H7 (cell line): Measurements from ENCODE around the gene PBRM1. TPM values are rescaled to one million over a fixed set of nuclear protein-coding genes. Genes with fewer than 3 reads are reported as not detected.

Source experiments
- DNase-seq: peaks from one replicate; pipeline ENCODE4 v3.0.0; 2012
- H3K27me3 ChIP-seq: 2 replicates; pipeline ENCODE4 v1.6.0; 2011; ENCODE audit warnings: mild to moderate bottlenecking, low read length; ENCODE audit not compliant: control insufficient read depth, insufficient read depth
- H3K36me3 ChIP-seq: replicated peaks from 2 replicates; pipeline ENCODE4 v1.5.1; 2011; ENCODE audit warnings: low read length; ENCODE audit not compliant: control insufficient read depth, insufficient read depth
- H3K4me3 ChIP-seq: 2 replicates; pipeline ENCODE4 v1.5.1; 2011; ENCODE audit warnings: low read depth, mild to moderate bottlenecking, control low read depth, low read length, moderate library complexity; ENCODE audit not compliant: insufficient read depth
- total RNA-seq: library from RNA; depleted of rRNA; stranded (reverse); fragments of >200 nt; shearing (Covaris generic); gene quantifications from 2 replicates; pipeline ENCODE4 v1.2.3, GENCODE V29; 2014

Gene PBRM1
- total RNA-seq, 1 experiment from 2014 or later, result 29.1 TPM

DNA sequence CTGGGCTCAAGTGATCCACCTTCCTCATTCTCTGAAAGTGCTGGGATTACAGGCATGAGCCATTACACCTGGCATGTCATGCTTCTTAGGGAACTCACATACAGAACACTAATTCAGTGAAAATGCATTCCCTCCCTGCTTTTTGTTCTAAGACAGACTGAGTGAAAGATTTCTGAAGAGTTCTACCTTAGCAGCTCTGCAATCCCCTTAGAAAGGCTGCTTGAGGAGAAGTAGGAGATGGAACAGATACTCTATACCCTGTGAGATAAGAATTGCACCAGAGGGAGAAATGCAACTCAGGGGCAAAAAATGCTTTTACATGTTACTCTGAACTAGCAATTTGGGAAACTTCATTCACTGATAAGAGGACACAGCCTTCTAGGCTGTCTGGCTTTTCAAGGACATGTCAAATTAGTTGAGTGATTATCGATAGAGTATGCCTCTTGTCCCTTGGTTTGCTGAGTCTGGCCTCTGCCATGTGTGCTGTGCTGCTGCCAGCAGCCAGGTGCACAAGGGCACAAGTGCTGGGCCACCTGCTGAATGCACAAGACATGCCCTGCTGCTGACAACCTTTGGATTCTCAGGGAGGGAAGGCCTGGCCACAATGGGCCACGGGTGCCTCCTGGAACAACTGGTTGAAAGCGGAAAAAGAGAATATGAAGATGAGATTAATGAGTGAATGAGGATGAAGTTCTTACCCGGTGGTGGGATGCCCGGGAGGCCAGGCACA lies 131.5 kb downstream of the PBRM1 start:
- H3K4me3 ChIP-seq, result no peak overlapping the region
- H3K27me3 ChIP-seq, result no peaks in the 10 kb centered on the region
- H3K36me3 ChIP-seq, result peaks cover 2% of the 10 kb centered on the region
- DNase-seq, result no peak

DNA sequence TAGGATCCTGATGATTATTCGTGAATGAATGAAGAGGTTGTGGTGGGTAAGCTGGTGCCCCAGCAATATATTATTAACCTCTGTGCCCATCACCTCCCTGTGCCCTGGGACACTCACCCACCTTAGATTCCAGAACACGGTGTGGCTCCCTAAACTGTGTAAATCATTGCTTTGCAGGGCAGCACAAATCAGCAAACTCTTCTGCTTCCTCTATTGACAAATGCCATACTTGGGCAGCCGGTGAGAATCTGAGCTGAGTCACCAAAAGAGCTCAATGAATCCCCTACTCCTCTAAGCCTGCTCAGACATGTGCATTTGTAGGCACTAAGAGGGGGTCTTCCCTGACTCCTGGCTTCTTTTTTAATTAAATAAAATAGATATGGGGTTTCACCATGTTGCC lies 133.6 kb downstream of the PBRM1 start:
- H3K36me3 ChIP-seq, result peaks cover 5% of the 10 kb centered on the region
- H3K27me3 ChIP-seq, result no peaks in the 10 kb centered on the region
- H3K4me3 ChIP-seq, result no peak overlapping the region
- DNase-seq, result no peak

DNA sequence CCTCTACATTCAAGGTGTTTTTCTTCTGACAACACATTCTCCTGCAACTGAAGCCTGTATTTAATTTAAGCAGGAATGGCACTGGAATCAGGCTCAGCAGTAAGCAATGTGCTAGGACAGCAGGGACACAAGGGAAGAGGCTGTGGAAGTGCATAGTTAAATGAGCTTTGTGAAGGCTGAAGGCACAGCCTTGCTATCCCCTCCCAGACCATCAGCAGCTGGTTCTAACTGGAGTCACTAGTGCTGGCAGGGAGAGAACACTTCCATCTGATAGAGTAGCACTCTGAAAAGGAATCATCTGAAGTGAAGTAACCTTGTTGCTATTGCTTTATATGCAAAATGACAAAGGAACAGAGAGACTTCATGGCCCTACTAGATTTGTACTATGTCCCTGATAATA lies 134.6 kb downstream of the PBRM1 start:
- Histone ChIP-seq H3K4me3 (no peak overlapping the region), H3K27me3 (no peaks in the 10 kb centered on the region), H3K36me3 (peaks cover 5% of the 10 kb centered on the region)
- DNase-seq, result no peak

DNA sequence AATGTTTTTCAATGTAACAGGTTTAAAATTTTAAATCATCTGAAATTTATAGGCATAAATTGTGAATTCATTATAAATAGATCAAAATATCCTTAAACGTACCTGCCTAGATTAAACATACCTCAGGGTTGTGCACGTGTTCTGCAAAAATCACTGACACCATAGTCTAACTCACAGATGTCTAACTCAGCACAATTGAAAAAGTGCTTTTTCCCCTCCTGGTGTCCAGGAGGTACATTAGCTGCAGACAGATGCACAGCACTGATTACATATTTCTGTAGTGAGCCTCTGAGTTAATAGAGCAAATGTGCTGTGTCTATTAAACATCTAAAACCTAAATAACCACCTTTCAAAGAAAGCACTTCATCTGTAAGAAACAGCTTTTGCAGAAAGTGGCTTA lies 138.6 kb downstream of the PBRM1 start:
- DNase-seq, result no peak
- no peaks in the 10 kb centered on the region for H3K27me3 ChIP-seq
- H3K4me3 ChIP-seq, result no peak overlapping the region
- peaks cover 3% of the 10 kb centered on the region; the same call in 1 of the 2 replicates for H3K36me3 ChIP-seq

DNA sequence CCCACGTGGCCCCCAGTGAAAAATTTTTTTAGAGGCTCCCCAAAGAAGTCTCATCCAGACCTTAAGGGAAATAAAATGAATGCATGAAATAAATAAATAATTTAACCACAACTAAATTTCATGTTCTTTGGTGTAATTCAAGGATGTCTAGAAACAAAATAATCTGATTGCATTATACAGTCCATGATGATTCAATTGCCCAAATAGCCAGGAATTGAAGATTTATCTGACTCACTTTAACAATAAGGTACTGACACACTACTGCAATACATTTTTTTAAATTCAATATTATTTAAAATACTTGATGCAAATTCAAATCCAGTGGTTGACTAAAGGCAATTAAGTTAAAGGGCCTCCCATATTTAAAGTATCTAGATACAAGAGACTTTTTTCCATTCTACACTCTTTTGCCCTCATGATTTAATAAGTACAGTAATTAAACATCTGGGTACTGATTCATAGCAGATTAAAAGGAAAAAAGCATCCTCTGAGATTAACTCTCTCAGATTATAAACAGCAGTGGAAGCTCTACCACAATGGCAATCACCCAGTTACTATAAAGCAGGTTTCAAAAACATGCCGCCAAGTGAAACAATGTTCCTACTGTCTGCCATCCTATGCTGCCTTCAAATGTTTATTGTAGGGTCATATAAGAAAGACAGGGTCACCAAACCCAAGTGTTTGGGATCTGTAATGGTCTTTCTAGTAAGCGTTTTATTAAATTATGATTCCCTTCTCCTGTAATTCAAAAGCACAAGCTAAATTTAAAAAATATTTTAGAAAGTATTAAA lies 139.4 kb downstream of the PBRM1 start:
- no peak for DNase-seq
- Histone ChIP-seq H3K36me3 (peaks cover 3% of the 10 kb centered on the region; the same call in 1 of the 2 replicates), H3K4me3 (no peak overlapping the region), H3K27me3 (no peaks in the 10 kb centered on the region)

DNA sequence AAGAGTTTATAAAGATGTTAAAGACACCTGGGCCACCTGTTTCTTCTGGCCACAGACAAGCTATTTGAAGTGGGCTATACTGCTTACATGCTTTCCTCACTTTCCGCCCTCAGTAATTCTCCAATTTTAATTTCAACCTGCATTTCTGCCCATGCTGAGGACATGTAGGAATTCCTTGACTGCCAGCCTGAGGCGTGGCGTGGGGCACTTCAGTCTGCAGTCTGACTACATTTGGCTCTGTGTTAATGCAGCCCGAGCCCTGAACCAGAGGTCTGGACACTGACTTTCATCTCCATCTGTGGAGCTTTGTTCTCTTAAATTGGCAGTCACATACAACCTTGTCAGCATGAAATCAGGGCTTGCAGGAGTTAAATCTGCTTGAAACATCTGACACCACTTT lies 140.8 kb downstream of the PBRM1 start:
- Histone ChIP-seq H3K27me3 (no peaks in the 10 kb centered on the region), H3K4me3 (no peak overlapping the region), H3K36me3 (peaks cover 3% of the 10 kb centered on the region; the same call in 1 of the 2 replicates)
- no peak for DNase-seq

DNA sequence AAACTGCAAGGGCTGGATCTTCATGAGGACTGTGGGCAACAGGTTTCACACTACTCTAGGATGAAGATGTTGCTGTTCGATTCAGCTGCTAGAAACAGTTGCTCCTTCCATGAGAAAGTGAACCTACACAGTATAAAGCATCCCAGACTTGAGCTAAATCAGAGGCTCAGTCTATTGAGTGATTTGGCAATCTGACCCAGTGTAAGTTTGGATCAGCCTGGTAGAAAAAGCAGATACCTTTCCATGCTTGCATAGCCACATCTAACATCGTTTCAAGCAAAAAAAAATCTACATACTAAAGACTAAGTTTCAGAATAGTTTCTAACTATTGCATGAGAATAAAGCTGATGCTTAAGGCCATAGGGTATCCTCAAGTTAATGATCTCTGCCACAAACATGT lies 144.7 kb downstream of the PBRM1 start:
- Histone ChIP-seq H3K4me3 (no peak overlapping the region), H3K36me3 (no peaks in the 10 kb centered on the region; the same call in 1 of the 2 replicates), H3K27me3 (no peaks in the 10 kb centered on the region)
- DNase-seq, result no peak

DNA sequence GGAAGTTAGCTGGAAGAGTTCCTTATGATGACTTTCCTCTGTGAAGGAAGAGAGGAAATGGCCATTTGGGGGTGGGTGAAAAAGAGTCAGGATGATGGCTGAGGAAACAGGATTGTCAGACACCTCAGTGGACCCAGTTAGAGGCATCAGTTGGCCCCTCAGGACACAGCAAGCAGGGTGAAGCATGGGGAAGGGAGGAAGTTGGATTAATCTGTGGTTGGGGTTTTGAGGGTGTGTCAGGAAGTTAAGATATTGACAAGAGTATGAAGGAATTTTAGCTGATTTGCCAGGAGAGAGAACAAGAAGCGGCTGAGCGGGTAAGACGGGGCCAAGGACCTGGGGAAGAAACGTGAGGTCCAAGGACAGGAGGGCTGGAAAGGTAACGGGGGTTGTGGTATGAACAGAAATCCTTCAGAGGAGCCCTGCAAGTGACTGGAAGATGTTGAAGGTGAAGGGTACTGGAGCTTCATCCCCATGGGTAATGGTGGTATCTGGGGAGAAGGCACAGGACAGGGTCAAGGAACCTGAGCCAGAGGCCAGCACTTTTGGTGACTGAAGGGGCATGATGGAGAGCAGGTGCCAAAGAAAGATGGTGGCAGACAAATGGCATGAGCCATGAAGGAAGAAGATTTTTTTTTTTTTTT lies 146.6 kb downstream of the PBRM1 start:
- Histone ChIP-seq H3K36me3 (no peaks in the 10 kb centered on the region; the same call in 1 of the 2 replicates), H3K4me3 (no peak overlapping the region), H3K27me3 (no peaks in the 10 kb centered on the region)
- DNase-seq, result no peak

DNA sequence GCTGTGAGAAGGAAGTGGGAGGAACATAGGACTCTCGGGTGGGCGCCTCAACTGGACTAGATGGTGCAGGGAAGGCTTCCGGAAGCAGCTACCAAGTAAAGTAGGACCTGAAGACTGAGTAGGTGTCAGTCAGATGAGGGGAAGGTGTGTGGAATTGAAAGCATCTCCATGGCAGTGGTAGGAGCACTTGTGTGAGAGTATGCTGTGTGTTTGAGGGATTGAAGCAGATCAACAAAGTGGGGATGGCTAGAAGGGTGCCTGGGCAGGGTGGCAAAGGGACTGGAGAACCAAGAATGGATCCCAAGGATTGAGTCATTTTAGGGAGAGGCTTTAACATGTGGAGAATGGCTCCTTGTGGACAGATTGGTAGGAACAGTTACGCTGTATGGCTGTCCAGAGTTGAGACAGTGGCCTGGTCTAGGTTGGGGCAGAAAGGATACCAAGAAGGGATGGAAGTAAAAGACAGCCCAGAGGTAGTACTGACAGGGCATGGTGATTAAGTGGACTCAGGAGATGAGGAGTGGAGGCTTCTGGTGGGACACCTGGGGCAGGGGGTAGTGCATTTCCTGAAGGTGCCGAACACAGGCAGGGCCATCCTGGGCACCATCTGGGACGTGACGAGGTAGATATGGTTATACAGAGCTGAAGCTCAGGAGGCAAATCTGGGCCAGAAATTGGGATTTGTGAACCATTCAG lies 147.8 kb downstream of the PBRM1 start:
- Histone ChIP-seq H3K27me3 (no peaks in the 10 kb centered on the region), H3K4me3 (peak overlapping the region; percentile 63; the same call in 1 of the 2 replicates), H3K36me3 (no peaks in the 10 kb centered on the region; the same call in 1 of the 2 replicates)
- DNase-seq, result no peak

DNA sequence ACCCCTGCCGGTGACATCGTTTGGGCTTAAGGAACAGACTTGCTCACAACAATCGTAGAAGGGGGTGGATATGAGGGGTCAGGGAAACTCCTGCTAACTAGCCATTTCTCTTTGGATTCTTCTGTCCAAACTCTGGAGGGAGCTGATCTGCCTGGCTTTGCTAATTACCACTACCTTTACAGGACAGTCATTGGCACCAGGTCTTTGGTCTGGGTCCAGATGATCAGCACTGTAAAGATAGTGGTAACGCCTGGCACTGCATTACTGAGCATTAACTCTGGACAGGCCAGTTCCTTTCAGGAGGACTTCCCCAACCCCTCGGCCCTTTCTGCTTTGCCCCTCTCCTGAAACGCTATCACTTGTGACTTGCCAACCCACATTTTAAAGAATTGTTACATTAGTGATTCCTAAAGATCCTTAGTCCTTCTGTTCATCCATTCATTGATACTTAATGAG lies 148.5 kb downstream of the PBRM1 start:
- Histone ChIP-seq H3K36me3 (no peaks in the 10 kb centered on the region; the same call in 1 of the 2 replicates), H3K4me3 (peak overlapping the region; percentile 63), H3K27me3 (no peaks in the 10 kb centered on the region)
- no peak for DNase-seq

DNA sequence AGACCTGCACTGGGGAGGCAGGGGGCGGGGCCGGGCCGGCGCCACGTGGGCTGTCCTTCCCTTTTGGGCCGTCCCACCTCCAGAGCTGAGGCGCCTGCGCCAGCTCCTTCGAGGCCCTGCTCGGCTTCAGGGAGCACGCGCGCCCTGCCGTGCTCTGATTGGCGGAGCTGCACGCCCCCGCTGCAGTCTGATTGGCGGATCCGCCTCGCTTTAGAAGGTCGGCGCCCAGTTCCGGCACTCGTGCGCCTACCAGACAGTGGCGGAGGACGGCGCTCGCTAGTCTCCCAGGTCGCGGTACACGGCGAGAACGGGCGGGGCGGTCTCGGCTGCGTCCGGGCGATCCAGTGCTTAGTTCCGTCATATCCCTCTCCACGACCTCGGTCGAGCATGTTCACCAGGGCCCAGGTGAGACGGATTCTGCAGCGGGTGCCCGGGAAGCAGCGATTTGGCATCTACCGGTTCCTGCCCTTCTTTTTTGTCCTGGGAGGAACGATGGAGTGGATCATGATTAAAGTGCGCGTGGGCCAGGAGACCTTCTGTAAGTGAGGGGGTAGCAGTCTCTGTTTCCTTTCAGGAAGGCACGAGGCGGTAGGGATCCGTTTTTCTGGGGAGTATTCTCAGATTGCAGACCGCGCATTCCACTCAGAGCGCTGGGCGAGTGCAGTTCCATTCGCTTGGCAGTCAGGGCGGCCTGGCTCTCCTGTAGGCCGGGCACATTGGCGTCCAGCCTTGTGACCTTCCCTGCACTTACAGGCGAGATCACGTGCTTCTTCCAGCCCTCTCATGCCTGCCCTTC lies 149.1 kb downstream of the PBRM1 start, which contains the start of gene UQCC5:
Gene UQCC5 (plus strand): TSS at position 237 of the 796 bp plus-strand sequence. CDS start 151 bp downstream, at position 388.
- peak; percentile 99 for DNase-seq
- H3K4me3 ChIP-seq, result peak within 1 kb of the TSS; percentile 63
- H3K36me3 ChIP-seq, result no peaks in the 10 kb centered on the region; the same call in 1 of the 2 replicates
- no peaks in the 10 kb centered on the region for H3K27me3 ChIP-seq

DNA sequence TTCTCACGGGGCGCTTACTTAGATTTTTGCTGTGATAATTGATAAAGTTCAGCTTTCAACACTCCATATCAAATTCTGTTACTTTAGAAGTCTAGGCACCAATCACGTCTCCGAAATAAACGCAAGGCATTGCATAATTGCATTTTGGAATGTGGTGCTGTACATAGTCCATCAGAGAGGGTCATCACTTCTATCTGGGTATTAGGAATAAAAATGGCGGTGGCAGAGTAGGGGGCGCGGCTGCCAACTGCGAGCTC lies 149.7 kb downstream of the PBRM1 start:
- H3K27me3 ChIP-seq, result no peaks in the 10 kb centered on the region
- no peak for DNase-seq
- H3K4me3 ChIP-seq, result no peak overlapping the region
- no peaks in the 10 kb centered on the region; the same call in 1 of the 2 replicates for H3K36me3 ChIP-seq

DNA sequence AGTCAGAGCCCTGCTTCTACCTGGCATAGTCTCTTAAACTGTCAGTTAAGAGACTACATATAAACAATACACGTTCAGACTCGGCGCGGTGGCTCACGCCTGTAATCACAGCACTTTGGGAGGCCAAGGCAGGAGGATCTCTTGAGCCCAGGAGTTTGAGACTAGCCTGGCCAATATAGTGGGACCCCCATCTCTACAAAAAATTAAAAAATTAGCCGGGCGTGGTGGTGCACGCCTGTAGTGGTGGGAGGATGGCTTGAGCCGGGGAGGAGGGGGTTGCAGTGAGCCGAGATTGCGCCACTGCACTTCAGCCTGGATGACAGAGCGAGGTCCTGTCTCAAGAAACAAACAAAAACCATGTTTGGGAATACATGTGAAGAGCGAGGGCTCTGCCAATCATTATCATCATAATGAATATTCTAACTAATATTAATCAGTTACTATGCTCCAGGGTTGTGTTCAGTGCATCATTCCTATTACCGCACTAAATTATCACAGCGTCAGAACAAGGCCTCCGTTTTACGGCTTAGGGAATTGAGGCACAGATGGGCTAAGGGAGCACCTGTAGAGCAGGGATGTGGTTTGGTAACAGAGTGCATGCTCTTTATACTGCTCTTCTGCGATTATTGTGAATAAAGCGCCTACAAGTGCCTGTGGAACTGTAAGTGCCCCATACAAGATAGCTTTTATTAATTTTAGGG lies 150.2 kb downstream of the PBRM1 start:
- DNase-seq, result peak; percentile 46
- no peaks in the 10 kb centered on the region for H3K27me3 ChIP-seq
- H3K36me3 ChIP-seq, result no peaks in the 10 kb centered on the region; the same call in 1 of the 2 replicates
- no peak overlapping the region for H3K4me3 ChIP-seq
